Activated CD4-positive, alpha-beta T cell treated with anti-CD3 and anti-CD28 coated beads for 1 hour (primary cell): Measurements from ENCODE around the gene TTC9B.

ENCODE experiments used
- DNase-seq: peaks from one replicate; pipeline ENCODE4 v3.0.0-alpha.2; 2020

Gene TTC9B

GRCh38 chr19:40217934-40218890 lies at the start of gene TTC9B:
Gene TTC9B (minus strand): TSS chr19:40218384. CDS start chr19:40218381, 3 bp downstream.
- no peak for DNase-seq

- no peak for DNase-seq
These were observed 49.4 kb upstream of the TTC9B start for GRCh38 chr19:40267601-40267997.

GRCh38 chr19:40266912-40267600 lies 48.9 kb upstream of the TTC9B start:
- no peak for DNase-seq

GRCh38 chr19:40266119-40266518 lies 47.9 kb upstream of the TTC9B start:
- no peak for DNase-seq

DNA sequence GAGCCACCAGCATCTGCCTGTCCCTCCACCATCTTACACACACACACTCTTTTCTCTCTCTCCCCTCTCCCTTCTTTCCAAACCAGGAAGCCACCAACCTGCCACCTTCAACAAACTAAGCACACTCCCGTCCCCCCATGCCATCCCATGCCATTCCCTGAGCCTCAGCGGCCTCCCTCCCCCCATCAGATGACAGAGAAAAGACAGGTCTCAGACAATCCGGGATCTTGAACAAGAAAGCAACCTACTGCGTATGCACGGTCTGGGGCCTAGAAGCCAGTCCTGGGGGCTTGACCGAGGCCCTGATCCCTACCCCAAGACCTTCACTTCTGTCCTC lies 47.5 kb upstream of the TTC9B start:
- DNase-seq, result no peak

DNA sequence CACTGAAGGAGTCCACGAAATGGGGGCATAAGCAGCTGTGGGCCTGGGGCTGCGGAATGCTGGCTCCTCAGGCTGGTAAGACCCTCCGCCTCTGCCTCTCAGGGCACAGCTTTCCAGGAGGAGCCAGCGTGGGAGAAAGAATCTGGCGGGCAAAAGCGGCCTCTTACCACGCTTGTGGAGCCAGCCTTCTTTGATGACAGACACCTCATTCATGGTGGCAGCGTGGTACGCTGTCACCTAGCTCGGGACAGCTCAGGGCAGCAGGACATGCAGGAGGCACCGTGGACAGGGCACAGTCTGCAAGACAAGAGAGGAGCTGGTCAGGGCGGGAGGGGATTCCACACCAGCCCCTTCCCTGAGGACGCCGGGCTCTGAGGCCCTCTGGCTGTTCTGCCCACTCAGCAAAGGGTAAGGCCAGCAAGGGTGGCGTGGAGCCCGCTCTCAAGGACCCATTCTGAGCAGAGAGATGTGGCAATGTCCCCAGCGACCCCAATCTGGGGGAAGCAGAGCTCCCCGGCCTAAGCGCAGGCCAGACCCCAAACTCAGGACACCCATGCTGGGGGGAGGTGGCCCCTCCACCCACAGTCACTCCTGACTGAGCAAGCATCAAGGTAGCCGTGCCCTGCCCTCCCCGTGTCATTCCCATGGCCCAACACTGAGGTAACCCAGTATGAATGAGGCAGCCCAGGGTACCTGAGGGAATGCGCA lies 47.0 kb upstream of the TTC9B start:
- DNase-seq, result no peak

GRCh38 chr19:40264314-40265054 lies 46.3 kb upstream of the TTC9B start:
- DNase-seq, result no peak

- DNase-seq, result no peak
These were observed 45.5 kb upstream of the TTC9B start for GRCh38 chr19:40263440-40264313.

GRCh38 chr19:40262422-40262821 lies 44.2 kb upstream of the TTC9B start:
- no peak for DNase-seq

DNA sequence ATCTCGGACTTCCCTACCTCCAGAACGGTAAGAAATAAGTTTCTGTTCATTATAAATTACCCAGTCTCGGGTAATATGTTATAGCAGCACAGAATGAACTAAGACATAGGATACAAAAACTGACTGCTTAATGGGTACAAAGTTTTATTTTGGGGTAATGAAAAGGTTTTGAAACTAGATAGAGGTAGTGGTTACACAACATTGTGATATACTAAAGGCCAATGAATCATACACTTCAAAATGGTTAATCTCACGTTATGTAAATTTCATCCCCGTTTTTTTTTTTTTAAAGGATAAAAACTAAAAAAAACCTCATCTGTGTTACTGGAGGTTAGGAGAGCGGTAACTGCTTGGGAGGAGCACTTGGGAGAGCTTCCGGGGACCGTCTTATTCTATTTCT lies 43.4 kb upstream of the TTC9B start:
- DNase-seq, result no peak

DNA sequence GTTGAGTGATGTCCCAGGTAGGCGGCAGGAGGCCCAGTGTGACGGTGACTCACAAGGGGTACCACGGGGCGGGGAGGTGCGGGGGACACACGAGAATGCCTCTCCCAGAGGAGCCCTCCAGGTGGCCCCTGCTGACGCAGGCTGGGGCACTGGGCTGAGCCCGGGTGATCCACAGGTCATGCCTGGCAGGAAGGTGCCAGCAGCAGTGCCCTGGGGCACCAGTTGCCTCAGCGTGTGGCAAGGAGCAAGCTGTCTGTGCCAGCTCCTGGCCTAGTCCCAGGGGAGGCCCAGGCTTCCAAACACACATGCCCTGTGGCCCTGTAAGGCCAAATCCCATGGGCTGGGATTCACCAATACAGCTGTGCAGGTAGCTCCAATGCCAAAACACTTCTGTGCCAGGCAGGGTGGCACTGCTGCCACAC lies 38.9 kb upstream of the TTC9B start:
- DNase-seq, result no peak

DNA sequence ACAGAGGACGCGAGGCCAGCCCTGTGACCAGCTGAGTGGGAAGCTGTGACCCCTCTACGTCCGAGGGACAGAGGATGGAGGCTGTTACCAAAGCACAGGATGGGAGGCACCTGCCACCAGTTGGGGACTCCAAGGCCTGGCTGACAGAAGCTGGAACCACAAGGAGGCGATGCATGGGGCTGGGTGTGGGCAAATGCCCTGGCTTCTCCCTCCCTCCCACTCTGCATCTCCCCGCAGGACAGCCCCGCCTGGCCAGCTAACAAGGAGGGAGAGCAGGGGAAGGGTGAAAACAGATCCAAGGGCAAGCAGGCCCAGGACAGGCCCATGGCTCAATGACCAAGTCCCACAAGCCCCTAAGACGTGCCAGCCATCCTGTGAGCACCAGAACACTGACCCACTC lies 38.3 kb upstream of the TTC9B start:
- no peak for DNase-seq

DNA sequence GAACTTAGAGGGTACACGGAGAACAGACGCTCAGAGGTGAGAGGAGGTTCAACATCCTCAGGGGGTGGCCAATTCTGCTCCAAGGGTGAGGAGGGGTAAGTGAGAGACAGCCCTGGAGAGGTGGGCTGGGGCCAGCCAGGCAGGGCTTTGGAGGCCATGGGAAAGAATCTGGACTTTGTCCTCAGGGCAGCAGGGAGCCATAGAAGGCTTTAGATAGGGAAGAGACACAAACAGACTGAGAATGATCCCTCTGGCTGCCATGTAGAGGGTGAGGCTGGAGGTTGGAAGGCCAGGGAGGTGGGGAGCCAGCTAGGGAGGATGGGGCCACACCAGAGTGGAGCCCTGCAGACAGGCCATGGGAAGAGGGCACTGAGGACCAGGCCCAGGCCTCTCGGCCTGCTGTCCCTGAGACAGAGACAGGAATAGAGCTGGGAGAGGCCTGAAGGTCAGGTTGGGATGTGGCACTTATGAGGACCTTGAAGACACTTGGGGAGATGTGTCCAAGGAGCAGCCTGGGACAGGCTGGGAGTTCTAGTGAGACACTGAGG lies 37.5 kb upstream of the TTC9B start:
- no peak for DNase-seq

- no peak for DNase-seq
These were observed 36.7 kb upstream of the TTC9B start for GRCh38 chr19:40254714-40255418.

- DNase-seq, result no peak
These were observed 35.5 kb upstream of the TTC9B start for GRCh38 chr19:40253611-40254092.

GRCh38 chr19:40252395-40252794 lies 34.2 kb upstream of the TTC9B start:
- DNase-seq, result no peak

DNA sequence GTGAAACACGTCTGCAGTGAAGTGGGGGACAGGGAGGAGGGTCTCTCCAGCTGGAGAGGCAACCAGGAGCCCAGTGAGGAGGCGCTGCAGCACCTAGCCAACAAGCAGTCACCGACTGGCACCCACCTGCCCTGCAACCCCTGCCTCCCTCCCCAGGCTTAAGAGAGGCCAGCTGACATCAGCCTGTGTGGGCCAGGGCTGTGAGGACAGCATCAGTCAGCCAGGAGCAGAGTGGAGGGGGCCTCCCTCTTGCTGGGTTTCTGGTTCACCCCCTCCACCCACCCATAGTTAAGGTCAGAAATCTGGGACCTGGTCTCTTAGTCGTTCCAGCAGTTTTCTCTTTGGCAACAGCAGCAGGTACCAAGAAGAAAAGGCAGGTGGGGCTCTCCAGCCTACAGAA lies 33.8 kb upstream of the TTC9B start:
- no peak for DNase-seq

DNA sequence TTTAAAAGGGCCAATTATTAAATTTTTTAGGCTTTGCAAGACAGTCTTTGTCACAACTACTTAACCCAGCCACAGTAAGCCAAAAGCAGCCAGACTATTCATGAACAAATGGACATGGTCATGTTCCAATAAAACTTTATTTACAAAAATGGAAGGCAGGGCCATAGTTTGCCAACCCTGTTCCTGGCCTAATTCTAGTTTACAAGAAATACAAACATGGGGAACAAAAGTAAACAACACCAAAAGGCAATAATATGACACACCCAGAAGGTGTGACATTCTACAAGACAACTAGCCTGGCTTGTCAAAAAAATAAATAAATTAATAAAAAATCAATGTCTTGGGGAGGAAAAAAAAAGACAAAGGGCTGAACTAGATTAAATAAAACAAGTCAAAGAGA lies 33.1 kb upstream of the TTC9B start:
- DNase-seq, result no peak

DNA sequence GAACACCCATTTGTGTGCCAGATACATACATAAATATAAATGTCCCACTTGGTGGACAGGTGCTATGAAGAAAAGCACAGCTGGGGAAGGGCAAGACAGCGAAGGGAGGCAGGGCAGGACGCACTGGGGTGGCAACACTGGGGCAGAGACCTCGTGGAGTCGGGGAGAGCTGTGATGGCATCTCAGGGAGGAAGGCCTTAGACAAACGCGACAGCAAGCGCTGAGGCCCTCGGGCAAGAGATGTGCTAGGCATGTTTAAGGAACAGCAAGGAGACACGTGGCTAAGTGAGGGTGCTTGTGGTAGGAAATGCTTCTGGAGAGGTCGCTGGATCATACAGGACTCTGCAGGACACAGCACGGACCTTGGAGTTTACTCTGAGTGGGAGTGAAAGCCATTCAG lies 31.6 kb upstream of the TTC9B start:
- no peak for DNase-seq

DNA sequence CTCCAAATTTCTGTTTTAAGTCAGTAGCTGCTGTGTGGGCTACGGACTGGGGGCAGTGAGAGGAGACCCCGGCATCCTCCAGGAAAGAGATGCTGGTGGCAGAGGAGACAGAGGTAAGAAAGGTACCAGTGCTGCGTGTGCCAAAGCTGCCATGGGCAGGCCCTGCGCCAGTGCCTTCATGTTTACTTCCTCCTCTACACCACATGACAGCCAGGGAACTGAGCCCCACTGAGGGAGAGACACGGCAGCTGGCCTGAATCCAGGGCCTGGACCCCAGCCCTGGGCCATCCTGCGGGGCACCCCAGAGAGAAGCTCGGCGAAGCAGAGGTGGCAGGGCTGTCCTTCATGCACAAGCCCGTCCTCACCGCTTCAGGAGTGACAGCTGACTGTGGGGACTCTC lies 31.0 kb upstream of the TTC9B start:
- DNase-seq, result no peak
